Mesangial cell (primary cell): ENCODE data around the gene GPR162. TPM values are rescaled to one million over a fixed set of nuclear protein-coding genes. Genes with fewer than 3 reads are reported as not detected.

ENCODE experiments used
- total RNA-seq: library from RNA; depleted of rRNA; stranded (reverse); fragments of >200 nt; gene quantifications from 2 replicates; pipeline ENCODE4 v1.2.3, GENCODE V29; 2015

Gene GPR162
- 0.33 and 3.7 TPM in 2 replicates for total RNA-seq

DNA sequence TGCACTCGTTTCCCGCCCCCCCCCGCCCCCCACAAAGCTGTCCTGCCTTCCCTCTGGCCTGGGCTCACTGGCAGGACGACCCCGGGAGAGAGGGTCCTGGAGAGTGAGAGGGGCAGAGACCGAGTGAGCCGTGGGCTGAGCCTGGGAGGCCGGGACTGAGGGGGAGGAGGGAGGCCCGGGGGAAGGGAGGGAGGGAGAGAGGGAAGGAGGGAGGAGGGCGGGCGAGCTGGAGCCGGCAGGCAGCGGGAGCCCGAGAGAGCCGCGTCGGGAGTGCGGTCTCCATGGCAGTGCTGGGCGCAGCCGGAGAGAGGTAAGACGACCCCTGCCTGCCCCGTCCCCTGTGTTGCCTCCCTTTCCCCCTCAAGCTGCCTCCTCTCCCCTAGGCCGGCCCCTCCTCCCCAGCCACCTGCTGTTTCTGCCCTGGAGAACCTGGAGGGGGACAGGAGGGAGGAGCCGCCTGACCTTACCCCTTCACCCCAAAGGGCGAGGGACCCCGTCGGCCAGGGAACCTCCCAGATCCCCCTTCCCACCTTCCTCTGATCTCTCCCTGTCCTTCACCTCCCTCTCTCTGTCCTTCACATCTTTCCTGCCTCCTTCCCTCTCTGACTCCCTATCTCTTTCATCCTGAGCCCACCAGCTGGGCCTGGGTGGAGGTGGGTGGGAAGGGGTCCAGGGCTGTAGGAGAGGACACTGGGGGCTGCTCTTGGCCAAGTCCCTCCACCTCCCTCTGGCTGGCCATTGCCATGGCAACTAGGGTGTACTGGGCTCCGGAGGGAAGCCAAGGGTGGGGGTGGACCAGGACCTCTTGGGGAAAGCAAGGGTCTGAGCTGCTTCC, at the start of gene GPR162:
Gene GPR162 (plus strand): TSS at position 231 of the 835 bp plus-strand sequence. CDS start 2,078 bp downstream, outside the sequence.

GRCh38 chr12:6772331-6772695, 49.3 kb upstream of the GPR162 start, which contains the start of gene LAG3:
Gene LAG3, plus strand, starts transcription at chr12:6772520. Its CDS starts 333 bp downstream, at chr12:6772853.

DNA sequence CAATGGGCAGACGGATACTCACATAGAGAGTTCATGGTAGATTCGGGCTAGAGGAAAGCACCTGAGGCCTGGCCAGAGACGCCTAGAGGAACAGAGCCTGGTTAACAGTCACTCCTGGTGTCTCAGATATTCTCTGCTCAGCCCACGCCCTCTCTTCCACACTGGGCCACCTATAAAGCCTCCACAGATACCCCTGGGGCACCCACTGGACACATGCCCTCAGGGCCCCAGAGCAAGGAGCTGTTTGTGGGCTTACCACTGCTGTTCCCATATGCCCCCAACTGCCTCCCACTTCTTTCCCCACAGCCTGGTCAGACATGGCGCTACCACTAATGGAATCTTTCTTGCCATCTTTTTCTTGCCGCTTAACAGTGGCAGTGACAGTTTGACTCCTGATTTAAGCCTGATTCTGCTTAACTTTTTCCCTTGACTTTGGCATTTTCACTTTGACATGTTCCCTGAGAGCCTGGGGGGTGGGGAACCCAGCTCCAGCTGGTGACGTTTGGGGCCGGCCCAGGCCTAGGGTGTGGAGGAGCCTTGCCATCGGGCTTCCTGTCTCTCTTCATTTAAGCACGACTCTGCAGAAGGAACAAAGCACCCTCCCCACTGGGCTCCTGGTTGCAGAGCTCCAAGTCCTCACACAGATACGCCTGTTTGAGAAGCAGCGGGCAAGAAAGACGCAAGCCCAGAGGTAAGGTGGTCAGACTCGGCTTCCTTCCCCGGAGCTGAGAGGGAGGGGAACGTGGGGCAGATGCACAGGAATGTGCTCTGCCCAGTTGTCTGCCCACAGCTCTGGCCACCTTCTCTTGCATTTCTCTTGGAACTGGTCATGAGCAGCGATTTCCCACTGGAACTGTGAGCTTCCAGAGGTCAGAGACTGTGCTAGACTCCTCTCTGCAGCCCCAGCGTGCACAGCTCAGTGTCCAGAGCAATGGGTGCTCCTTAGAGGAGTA, 32.4 kb upstream of the GPR162 start, which contains the start of gene CD4:
Gene CD4 (plus strand): TSS at position 557 of the 953 bp plus-strand sequence. CDS start 10,611 bp downstream, outside the sequence.

DNA sequence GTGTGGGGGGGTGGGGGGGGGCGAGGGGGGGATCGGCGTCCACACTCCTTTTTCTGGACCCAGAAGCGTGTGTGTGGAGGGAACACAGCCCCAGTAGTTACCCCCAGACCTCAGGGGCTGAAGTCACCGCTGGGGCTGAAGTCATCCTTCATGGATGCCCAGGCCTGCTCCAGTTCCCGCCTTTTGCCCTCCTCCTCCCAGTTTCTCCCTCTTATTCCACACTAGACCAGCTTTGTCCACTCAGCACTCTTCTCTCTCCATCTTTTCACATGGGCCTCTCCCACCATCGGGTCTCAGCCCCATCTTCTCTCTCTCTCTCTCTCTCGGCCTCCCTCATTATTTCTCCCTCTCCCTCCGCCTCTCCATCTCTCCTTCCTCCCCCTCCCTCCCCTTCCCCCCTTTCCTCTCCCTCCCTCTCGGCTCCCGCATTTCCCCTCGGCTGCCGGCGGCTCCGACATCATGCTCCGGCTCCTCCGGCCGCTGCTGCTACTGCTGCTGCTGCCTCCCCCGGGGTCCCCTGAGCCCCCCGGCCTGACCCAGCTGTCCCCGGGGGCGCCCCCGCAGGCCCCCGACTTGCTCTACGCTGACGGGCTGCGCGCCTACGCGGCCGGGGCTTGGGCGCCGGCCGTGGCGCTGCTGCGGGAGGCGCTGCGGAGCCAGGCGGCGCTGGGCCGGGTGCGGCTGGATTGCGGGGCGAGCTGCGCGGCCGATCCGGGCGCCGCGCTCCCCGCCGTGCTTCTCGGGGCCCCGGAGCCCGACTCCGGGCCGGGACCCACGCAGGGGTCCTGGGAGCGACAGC, 6.6 kb downstream of the GPR162 start, which contains the start of gene P3H3:
Gene P3H3 (plus strand): TSS at position 426 of the 799 bp plus-strand sequence. CDS start 34 bp downstream, at position 460.

GRCh38 chr12:6840761-6841515, 19.3 kb downstream of the GPR162 start, which contains the start of gene GNB3:
Gene GNB3, plus strand, starts transcription at chr12:6840925. Its CDS starts 363 bp downstream, at chr12:6841288.

GRCh38 chr12:6851153-6851920, 29.7 kb downstream of the GPR162 start, which contains the start of gene CDCA3:
Gene CDCA3, minus strand, starts transcription at chr12:6851286. Its CDS starts 334 bp downstream, at chr12:6850952.

DNA sequence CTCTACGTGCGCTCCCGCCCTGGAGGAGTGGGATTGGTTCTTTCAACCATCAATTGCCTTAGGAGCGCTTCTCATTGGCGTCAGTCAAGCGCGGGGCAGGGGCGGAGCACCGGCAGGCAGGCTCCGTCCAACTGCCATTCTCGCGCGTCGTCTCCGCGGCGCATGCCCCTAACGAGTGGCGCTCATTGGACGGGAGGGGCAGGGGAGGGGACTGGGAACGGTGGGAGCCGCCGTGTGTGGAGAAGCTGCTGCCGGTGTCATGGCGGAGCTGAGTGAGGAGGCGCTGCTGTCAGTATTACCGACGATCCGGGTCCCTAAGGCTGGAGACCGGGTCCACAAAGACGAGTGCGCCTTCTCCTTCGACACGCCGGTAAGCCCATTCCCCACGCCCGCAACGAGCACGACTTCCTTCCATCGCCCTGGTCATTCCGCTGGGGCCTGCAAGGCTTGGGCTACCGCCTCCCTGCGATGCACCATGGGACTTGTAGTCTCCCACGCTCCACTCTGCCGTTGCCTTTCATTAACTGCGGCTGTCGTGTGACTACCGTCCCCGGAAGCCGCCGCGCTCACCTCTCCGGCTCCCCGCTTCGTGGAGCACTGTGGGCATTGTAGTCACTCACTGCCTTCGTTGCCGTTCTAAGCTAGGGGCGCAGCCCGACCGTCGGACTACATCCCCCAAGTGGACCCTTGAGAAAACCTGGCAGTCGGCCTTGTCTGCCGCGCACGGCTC, 30.5 kb downstream of the GPR162 start, which contains the start of gene USP5:
Gene USP5 (plus strand): TSS at position 230 of the 730 bp plus-strand sequence. CDS start 30 bp downstream, at position 260.

DNA sequence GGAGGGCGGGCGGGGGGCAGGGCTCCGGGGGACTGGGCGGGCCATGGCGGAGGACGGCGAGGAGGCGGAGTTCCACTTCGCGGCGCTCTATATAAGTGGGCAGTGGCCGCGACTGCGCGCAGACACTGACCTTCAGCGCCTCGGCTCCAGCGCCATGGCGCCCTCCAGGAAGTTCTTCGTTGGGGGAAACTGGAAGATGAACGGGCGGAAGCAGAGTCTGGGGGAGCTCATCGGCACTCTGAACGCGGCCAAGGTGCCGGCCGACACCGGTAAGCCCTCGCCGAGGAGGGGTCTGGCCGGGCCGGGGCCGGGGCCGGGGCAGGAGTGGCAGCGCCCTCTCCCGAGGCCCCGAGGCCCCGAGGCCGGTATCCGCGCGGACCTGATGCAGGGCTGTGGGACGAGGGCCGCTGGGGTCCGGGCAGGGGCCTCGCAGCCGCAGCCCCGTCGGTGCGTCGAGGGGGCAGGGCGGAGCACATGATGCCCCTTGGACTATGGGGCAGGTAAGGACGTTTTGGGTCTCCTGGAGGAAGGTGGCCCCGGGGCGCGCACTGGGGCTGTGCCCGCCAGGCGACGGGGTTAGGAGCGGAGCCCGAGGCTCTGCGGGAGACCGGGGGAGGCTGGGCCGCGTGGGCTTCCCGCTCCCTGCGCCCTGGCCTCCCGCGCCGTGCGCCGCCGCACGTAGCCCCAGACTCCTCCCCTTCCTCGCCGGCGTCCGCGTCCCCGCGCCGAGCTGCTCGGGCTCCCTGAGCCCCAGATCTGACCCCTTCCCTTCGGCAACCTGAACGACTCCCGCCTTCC, 46.0 kb downstream of the GPR162 start, which contains the start of gene TPI1:
Gene TPI1 (plus strand): TSS at position 119 of the 798 bp plus-strand sequence. CDS start 36 bp downstream, at position 155.

GRCh38 chr12:6873094-6874014, 51.7 kb downstream of the GPR162 start, which contains the start of gene SPSB2:
Gene SPSB2, minus strand, starts transcription at chr12:6873303. Its CDS starts 402 bp downstream, at chr12:6872901.

Other genes starting within 250 kb of the GPR162 start
- gene CHD4, start 214.4 kb upstream of the GPR162 start, total RNA-seq = 236 and 412 TPM in 2 replicates
- 2.1 and 3.0 TPM in 2 replicates for gene LPAR5, start 185.9 kb upstream of the GPR162 start, total RNA-seq
- gene ACRBP, start 174.4 kb upstream of the GPR162 start, total RNA-seq = 0.49 and 8.7 TPM in 2 replicates
- 14.5 and 50.5 TPM in 2 replicates for gene ING4, start 158.7 kb upstream of the GPR162 start, total RNA-seq
- gene ZNF384, start 132.4 kb upstream of the GPR162 start, total RNA-seq = 28.8 and 35.1 TPM in 2 replicates
- 0.16 and 2.9 TPM in 2 replicates for gene PIANP, start 121.0 kb upstream of the GPR162 start, total RNA-seq
- gene COPS7A, start 97.8 kb upstream of the GPR162 start, total RNA-seq = 68.1 and 78.1 TPM in 2 replicates
- gene MLF2, start 68.7 kb upstream of the GPR162 start, total RNA-seq = 231 and 260 TPM in 2 replicates
- 115 and 146 TPM in 2 replicates for gene PTMS, start 55.5 kb upstream of the GPR162 start, total RNA-seq
- gene LAG3, start 49.3 kb upstream of the GPR162 start, total RNA-seq = under 0.01 and 0.13 TPM in 2 replicates
- gene CD4, start 32.3 kb upstream of the GPR162 start, total RNA-seq = 0.33 and 1.3 TPM in 2 replicates
- 46.9 and 49.6 TPM in 2 replicates for gene P3H3, start 6.6 kb downstream of the GPR162 start, total RNA-seq
- gene GNB3, start 19.1 kb downstream of the GPR162 start, total RNA-seq = 0.51 and 1.5 TPM in 2 replicates
- gene CDCA3, start 29.5 kb downstream of the GPR162 start, total RNA-seq = 7.2 and 171 TPM in 2 replicates
- 62.2 and 84.6 TPM in 2 replicates for gene USP5, start 30.3 kb downstream of the GPR162 start, total RNA-seq
- gene TPI1, start 45.7 kb downstream of the GPR162 start, total RNA-seq = 569 and 954 TPM in 2 replicates
- 13.9 and 18.4 TPM in 2 replicates for gene SPSB2, start 51.5 kb downstream of the GPR162 start, total RNA-seq
- 7.5 and 11.8 TPM in 2 replicates for gene LRRC23, start 83.0 kb downstream of the GPR162 start, total RNA-seq
- 16.0 and 17.5 TPM in 2 replicates for gene ENO2, start 92.8 kb downstream of the GPR162 start, total RNA-seq
- 34.4 and 55.0 TPM in 2 replicates for gene ATN1, start 106.1 kb downstream of the GPR162 start, total RNA-seq
- not detected in 2 replicates for gene RNU7-1, start 122.0 kb downstream of the GPR162 start, total RNA-seq
- gene C12orf57, start 122.2 kb downstream of the GPR162 start, total RNA-seq = 147 and 190 TPM in 2 replicates
- 9.6 and 21.9 TPM in 2 replicates for gene PTPN6, start 129.5 kb downstream of the GPR162 start, total RNA-seq
- 391 and 420 TPM in 2 replicates for gene PHB2, start 148.8 kb downstream of the GPR162 start, total RNA-seq
- gene EMG1, start 149.1 kb downstream of the GPR162 start, total RNA-seq = 26.1 and 66.8 TPM in 2 replicates
- gene LPCAT3, start 196.7 kb downstream of the GPR162 start, total RNA-seq = 32.1 and 47.4 TPM in 2 replicates
- gene C1S, start 238.9 kb downstream of the GPR162 start, total RNA-seq = 0.49 and 6.1 TPM in 2 replicates